K562 (cell line): ENCODE results near the gene WNT7A. TPM values are rescaled to one million over a fixed set of nuclear protein-coding genes. Genes with fewer than 3 reads are reported as not detected.

Source experiments
- ATAC-seq: fragments of 200-7000 bp; cut with Tn5 transposase; 3 replicates; pipeline ENCODE4 v1.9.1; 2020; ENCODE audit warnings: moderate library complexity
- BruUV-seq: library from RNA; stranded (reverse); fragments of 400-500 nt; replicated peaks from 2 replicates; lab custom pipeline; 2021; lab: Mats Ljungman, UMichigan
- CTCF ChIA-PET: fragments of 300-600 bp; formaldehyde crosslinking; extraction: SDS; loops from one replicate; lab custom pipeline; 2021; ENCODE audit warnings: low intra/inter-chr PET ratio; lab: Yijun Ruan, JAX
- POLR2A ChIA-PET: fragments of 300-600, 350-650 bp; sonication (Branson Sonifier 250); formaldehyde crosslinking; extraction: SDS; loops from one replicate; lab custom pipeline; 2021; ENCODE audit warnings: antibody characterized with exemption, inconsistent platforms; lab: Yijun Ruan, JAX
- DNase-seq, 4 experiments: peaks; one replicate each; pipeline versions ENCODE4 v3.0.0 to v3.0.0-alpha.2; 2011 to 2018; ENCODE audit warnings: low spot score in 3 of 4, mixed read lengths in 3 of 4; ENCODE audit errors: extremely low read depth in 1 of 4
- FAIRE-seq: peaks from 2 replicates; lab custom pipeline; 2011; peaks lifted over from hg19 to GRCh38; lab: Jason Lieb, UNC
- H2AFZ ChIP-seq: 2 replicates; pipeline ENCODE4 v1.6.0; 2011; ENCODE audit warnings: low read depth, low read length, control low read depth, inconsistent platforms
- H3K27ac ChIP-seq: fragments of 200-600 bp; 3 replicates; pipeline ENCODE4 v1.8.0; 2011; ENCODE audit warnings: low read depth, mild to moderate bottlenecking, control low read depth, inconsistent platforms, low read length, moderate library complexity, mixed read lengths; ENCODE audit errors: extremely low read depth
- H3K27me3 ChIP-seq, 2 experiments: fragments of 300-600 bp in 1 of 2; 2 replicates in 1 of 2; 3 replicates in 1 of 2; pipeline versions ENCODE4 v1.6.0 to v1.8.0; 2011; ENCODE audit warnings: inconsistent platforms in 2 of 2, low read length in 2 of 2, mild to moderate bottlenecking in 1 of 2, mixed read lengths in 1 of 2, moderate library complexity in 1 of 2; ENCODE audit not compliant: control insufficient read depth in 2 of 2, insufficient read depth in 2 of 2
- H3K36me3 ChIP-seq: fragments of 300-600 bp; 3 replicates; pipeline ENCODE4 v1.8.0; 2011; ENCODE audit warnings: mild to moderate bottlenecking, low read length, inconsistent platforms; ENCODE audit not compliant: control insufficient read depth, insufficient read depth
- H3K4me1 ChIP-seq, 2 experiments: fragments of 200-600 bp in 1 of 2; replicated peaks in 1 of 2; 2 replicates in 1 of 2; 3 replicates in 1 of 2; pipeline versions ENCODE4 v1.5.1 to v1.8.0; 2011; ENCODE audit warnings: inconsistent platforms in 2 of 2, low read length in 2 of 2, mild to moderate bottlenecking in 1 of 2, mixed read lengths in 1 of 2, moderate library complexity in 1 of 2; ENCODE audit not compliant: control insufficient read depth in 2 of 2, insufficient read depth in 2 of 2
- H3K4me2 ChIP-seq: 2 replicates; pipeline ENCODE4 v1.6.1; 2011; ENCODE audit warnings: low read length, control low read depth, inconsistent platforms, mixed read lengths; ENCODE audit not compliant: insufficient read depth
- H3K4me3 ChIP-seq: fragments of 200-600 bp; sonication (generic), shearing (Covaris generic); 2 replicates; pipeline ENCODE4 v1.5.1; 2016; ENCODE audit warnings: control low read depth, inconsistent platforms
- H3K79me2 ChIP-seq: fragments of 200-600 bp; 3 replicates; pipeline ENCODE4 v1.8.0; 2011; ENCODE audit warnings: low read length, inconsistent platforms; ENCODE audit not compliant: control insufficient read depth, insufficient read depth
- H3K9ac ChIP-seq, 2 experiments: 2 replicates each; pipeline versions ENCODE4 v1.6.0 to v1.6.1; 2011; ENCODE audit warnings: low read depth in 2 of 2, low read length in 2 of 2, control low read depth in 1 of 2, inconsistent platforms in 1 of 2, mild to moderate bottlenecking in 1 of 2, mixed read lengths in 1 of 2; ENCODE audit not compliant: insufficient read depth in 1 of 2
- H3K9me1 ChIP-seq: one replicate; pipeline ENCODE4 v1.6.0; 2011; ENCODE audit warnings: inconsistent platforms, mild to moderate bottlenecking, low read length, moderate library complexity; ENCODE audit not compliant: control insufficient read depth, insufficient read depth
- H3K9me3 ChIP-seq: replicated peaks from 2 replicates; pipeline ENCODE4 v1.5.1; 2011; ENCODE audit warnings: low read depth, low read length, inconsistent platforms; ENCODE audit not compliant: control insufficient read depth, insufficient read depth
- H4K20me1 ChIP-seq: replicated peaks from 2 replicates; pipeline ENCODE4 v1.6.1; 2011; ENCODE audit warnings: low read length, inconsistent platforms, mixed read lengths; ENCODE audit not compliant: control insufficient read depth, insufficient read depth
- CTCF ChIP-seq, 3 experiments: IDR thresholded peaks in 2 of 3; conservative IDR thresholded peaks in 1 of 3; 2 replicates each; pipeline ENCODE4 v1.5.1; 2011 to 2012; ENCODE audit warnings: low read length in 3 of 3, mild to moderate bottlenecking in 3 of 3, control low read depth in 2 of 3, improper control_type of control experiment in 1 of 3, inconsistent platforms in 1 of 3, low read depth in 1 of 3, mixed read lengths in 1 of 3, moderate library complexity in 1 of 3; ENCODE audit not compliant: insufficient read depth in 2 of 3
- E2F6 ChIP-seq, 2 experiments: IDR thresholded peaks; 2 replicates each; pipeline ENCODE4 v1.6.1; 2011; ENCODE audit warnings: borderline replicate concordance in 1 of 2, control low read depth in 1 of 2, low read depth in 1 of 2, low read length in 1 of 2, mild to moderate bottlenecking in 1 of 2, mixed read lengths in 1 of 2, moderate library complexity in 1 of 2; ENCODE audit not compliant: insufficient read depth in 1 of 2, insufficient read length in 1 of 2, poor library complexity in 1 of 2, severe bottlenecking in 1 of 2; ENCODE audit errors: extremely low read depth in 1 of 2
- TARDBP ChIP-seq: fragments of 450-650 bp; IDR thresholded peaks from 2 replicates; pipeline ENCODE4 v1.6.1; 2016
- ZNF24 ChIP-seq: fragments of 450-650 bp; IDR thresholded peaks from 2 replicates; pipeline ENCODE4 v1.6.1; 2016
- WGBS: fragments of 100-300 bp; shearing (Covaris generic); methylation state at CpG from one replicate; pipeline ENCODE4 v1.1.6; 2016; ENCODE audit warnings: low coverage, mixed read lengths; ENCODE audit not compliant: insufficient coverage; ENCODE audit errors: missing lambda C conversion rate; 5-methylcytosine and 5-hydroxymethylcytosine counted together
- in situ Hi-C: fragments of 300-500 bp; cut with MboI; formaldehyde crosslinking; loops from 4 replicates; pipeline ENCODE4 v1.15.0; 2018; ENCODE audit warnings: inconsistent platforms, mixed read lengths
- intact Hi-C: fragments of 100-400 bp; cut with micrococcal nuclease; formaldehyde crosslinking; loops from 2 replicates; pipeline ENCODE4 v1.14.2; 2022
- polyA plus RNA-seq, 8 experiments: library from polyadenylated mRNA; depleted of rRNA in 4 of 8; stranded (reverse) in 5 of 8; unstranded in 3 of 8; fragments of >200 nt; fragmentation: Nextera tagmentation in 2 of 8; fragmentation: Illumina TruSeq in 1 of 8; extraction: Ambion mirVana in 2 of 8; extraction: Trizol in 1 of 8; gene quantifications; 2 replicates each; pipeline versions ENCODE4 v1.2.1 to v1.2.3, GENCODE V29; 2011 to 2014; ENCODE audit warnings: inconsistent platforms in 1 of 8, missing spikeins in 1 of 8
- total RNA-seq, 7 experiments: library from RNA; depleted of rRNA in 6 of 7; stranded (reverse); fragments of >200 nt in 6 of 7; fragmentation: Illumina TruSeq in 2 of 7; extraction: Trizol in 2 of 7; gene quantifications; 2 replicates each; pipeline versions ENCODE4 v1.2.1 to v1.2.3, GENCODE V29; 2011 to 2021; ENCODE audit warnings: low replicate concordance in 1 of 7

WNT7A gene
- total and polyA plus RNA-seq, 9 of the 15 experiments (the other 6 are each of a cell fraction or from before 2014, with no cell fraction given), result 0.03 TPM; not detected in 8

GRCh38 chr3:13836658-13837587, 42.9 kb downstream of the WNT7A start:
- CTCF ChIA-PET, result interaction anchor here (0.7 kb wide), 1 partner anchor 182 kb away, joined by 3 read pairs; no protein-coding TSS in a partner anchor
- peak; percentile 49; the same call in 2 of the 3 replicates for ATAC-seq
- BruUV-seq, result no TSS peak
- intact Hi-C loops (no loop called here), in situ Hi-C loops (no loop called here)
- Histone ChIP-seq H3K4me1 (no peaks in the 10 kb centered on the region), H2AFZ (no peak overlapping the region), H3K9me1 (no peaks in the 10 kb centered on the region), H4K20me1 (no peaks in the 10 kb centered on the region; the same call in 1 of the 2 replicates), H3K9ac (no peak overlapping the region), H3K9me3 (no peaks in the 10 kb centered on the region), H3K27me3 (peaks cover 10 to 62% of the 10 kb centered on the region in 2 experiments; a peak in 4 of 5 replicates), H3K27ac (no peak overlapping the region), H3K4me2 (no peak overlapping the region), H3K36me3 (no peaks in the 10 kb centered on the region), H3K79me2 (no peaks in the 10 kb centered on the region), H3K4me3 (no peak overlapping the region)
- POLR2A ChIA-PET, result interaction anchor here (0.6 to 1.7 kb wide), 3 partner anchors 11 to 303 kb away, joined by 3 to 6 read pairs (median 3); no protein-coding TSS in a partner anchor
- TF ChIP-seq CTCF (IDR thresholded peaks at IDR 0.05 in 2 of 3, conservative IDR thresholded peaks at IDR 0.05 in 1 of 3; ENCODE audit: insufficient read depth in 2 of 3, low read depth in 1 of 3, low read length in 3 of 3), result 0 out of 6 replicates have a peak, but pooled peaks of 1 of the 3 experiments have one; percentile 9
- peak; percentile 77 for TF ChIP-seq ZNF24
- TF ChIP-seq E2F6 (IDR thresholded peaks at IDR 0.05; ENCODE audit: borderline replicate concordance in 1 of 2, extremely low read depth in 1 of 2, insufficient read depth in 1 of 2, insufficient read length in 1 of 2, low read depth in 1 of 2, low read length in 1 of 2, poor library complexity in 1 of 2, severe bottlenecking in 1 of 2), result no peak
- TF ChIP-seq TARDBP, result no peak
- 0% methylated on average over 11 of the region's 12 CpGs for WGBS
- no peak for FAIRE-seq
- no peak for DNase-seq
